COLO668 (cell line): Measurements from ENCODE around the gene DCC.
"Not testable (repeated sequence)": the region's sequence is repeated elsewhere in the genome, so short reads cannot be mapped to it uniquely, and the experiment has no call there.

ENCODE experiments used
- DNase-seq: peaks from one replicate; lab custom pipeline; 2025; ENCODE audit not compliant: unreplicated experiment; lab: John Stamatoyannopoulos, UW

The DCC gene

DNA sequence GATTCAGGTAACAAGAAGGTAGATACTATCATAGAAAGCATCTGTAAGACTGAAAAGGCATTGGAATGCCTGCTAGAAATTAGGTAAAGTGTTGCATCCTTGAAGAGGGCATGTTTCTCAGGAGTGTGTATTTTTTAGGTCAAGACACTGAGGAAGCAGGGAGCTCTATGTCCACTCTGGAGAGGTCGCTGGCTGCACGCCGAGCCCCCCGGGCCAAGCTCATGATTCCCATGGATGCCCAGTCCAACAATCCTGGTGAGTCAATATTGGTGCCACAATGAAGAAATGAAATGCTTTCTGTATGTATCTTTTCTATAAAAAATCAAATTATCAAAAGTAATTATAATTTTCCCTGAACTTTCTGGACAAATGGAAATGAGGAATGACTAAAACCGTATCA lies 1127.8 kb downstream of the DCC start:
- no peak for DNase-seq

DNA sequence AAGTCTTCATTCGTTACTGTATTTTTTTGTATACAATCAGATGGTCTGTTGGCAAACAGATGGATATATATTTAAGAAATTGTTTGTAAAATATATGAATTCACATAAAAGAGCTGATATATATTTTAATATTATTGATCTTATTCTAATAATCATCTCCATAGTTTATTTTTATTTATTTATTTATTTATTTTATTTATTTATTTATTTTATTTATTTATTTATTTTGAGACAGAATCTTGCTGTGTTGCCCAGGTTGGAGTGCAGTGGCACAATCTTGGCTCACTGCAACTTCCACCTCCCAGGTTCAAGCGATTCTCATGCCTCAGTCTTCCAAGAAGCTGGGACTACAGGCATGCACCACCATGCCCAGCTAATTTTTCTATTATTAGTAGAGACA lies 1128.2 kb downstream of the DCC start:
- not testable (repeated sequence) for DNase-seq

DNA sequence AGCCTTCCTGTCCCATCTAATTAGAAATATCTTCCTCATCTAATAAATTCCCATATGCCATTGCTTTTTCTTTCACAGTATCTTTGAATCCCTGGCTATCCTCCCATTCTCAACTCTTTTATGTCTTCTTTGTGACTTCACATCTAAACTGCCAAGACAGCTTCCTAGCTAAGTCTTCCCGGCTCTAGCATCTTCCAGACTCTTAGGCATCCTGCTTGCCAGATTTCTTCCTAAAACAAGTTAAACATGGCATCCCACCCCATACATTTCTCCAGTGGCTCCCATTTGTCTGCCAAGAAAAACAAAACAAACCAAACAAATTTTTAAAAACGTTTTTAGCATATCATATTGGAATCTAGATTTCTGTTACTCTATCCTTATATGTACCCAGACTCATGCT lies 1132.5 kb downstream of the DCC start:
- DNase-seq, result no peak

DNA sequence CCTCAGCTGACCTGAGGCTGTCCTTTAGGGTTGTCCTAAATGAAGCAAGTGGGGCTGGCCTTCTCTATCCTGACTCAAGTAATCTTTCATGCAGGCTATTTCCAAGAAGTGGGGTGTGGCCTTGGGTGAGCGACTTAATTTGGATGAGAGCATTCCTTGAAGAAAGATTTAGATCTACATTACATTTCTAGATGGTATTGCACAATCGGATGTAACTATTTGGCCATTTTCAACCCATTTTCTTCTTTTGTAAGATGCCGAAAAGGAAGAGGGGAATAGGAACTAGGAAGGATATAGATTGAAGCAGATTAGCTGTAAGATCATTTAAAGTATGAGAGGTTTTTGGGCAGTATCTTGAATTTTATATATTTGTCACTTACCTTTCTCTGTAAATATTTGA lies 1138.2 kb downstream of the DCC start:
- no peak for DNase-seq

DNA sequence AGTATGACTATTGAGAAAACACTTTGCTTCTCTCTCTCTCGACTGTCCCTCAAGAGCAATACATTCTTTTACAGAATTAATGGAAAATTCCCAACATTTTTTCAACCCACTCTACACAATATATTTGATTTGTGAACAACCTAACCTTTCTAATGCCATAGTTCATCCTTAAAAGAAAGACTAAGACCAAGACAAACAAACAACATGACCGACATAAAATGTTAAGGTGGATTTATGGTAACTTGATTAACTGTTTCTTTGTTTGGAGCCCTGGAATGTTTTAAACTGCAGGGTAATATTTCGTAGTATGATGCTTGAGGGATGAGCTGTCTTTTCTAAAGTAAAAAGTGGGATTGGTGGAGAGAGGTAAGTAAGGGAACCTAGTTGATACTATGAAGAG lies 1146.3 kb downstream of the DCC start:
- no peak for DNase-seq

DNA sequence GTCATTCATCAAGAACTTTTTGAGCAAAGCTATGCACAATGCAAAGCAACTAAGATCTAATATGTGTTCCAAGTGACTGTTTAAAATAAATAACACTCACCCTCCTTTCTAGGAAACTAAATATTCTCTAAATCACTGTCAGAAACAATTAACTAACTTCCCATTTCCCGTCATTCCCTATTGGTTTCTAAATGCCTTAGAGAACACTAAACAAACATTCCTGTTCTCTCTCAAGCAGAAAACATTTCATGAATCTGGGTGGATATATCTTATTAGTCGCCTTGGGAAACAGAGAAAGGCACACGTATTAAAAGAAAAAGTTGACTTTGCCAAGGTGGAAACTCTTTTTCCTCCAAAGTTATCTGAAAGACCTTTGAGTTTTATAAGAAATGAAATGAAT lies 1149.3 kb downstream of the DCC start:
- no peak for DNase-seq

DNA sequence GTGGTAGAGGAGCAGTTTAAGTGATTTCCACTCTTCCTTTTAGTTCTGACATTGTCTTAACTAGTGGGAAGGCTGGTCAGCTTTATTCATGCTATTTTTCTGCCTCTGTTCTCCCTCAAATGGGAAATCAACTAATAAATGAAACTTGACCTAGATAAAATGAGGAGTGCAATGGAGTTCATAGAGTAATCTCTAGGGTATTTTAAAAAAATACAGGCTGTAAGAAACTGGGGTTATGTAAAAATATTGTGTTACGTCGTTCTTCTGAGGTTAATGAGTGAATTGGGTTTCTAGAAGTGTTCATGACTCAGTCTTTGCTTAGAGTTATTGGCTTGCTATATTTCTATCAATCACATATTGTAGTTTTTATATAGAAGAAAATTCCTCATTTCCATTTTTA lies 1150.0 kb downstream of the DCC start:
- DNase-seq, result no peak

DNA sequence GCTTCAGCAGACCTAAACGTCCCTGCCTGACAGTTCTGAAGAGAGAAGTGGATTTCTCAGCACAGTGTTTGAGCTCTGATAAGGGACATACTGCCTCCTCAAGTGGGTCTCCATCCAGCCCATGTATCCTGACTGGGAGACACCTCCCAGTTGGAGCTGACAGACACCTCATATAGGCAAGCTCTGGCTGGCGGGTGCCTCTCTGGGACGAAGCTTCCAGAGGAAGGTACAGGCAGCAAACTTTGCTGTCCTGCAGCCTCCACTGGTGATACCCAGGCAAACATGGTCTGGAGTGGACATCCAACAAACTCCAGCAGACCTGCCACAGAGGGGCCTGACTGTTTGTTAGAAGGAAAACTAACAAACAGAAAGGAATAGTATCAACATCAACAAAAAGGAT lies 1156.0 kb downstream of the DCC start:
- no peak for DNase-seq

DNA sequence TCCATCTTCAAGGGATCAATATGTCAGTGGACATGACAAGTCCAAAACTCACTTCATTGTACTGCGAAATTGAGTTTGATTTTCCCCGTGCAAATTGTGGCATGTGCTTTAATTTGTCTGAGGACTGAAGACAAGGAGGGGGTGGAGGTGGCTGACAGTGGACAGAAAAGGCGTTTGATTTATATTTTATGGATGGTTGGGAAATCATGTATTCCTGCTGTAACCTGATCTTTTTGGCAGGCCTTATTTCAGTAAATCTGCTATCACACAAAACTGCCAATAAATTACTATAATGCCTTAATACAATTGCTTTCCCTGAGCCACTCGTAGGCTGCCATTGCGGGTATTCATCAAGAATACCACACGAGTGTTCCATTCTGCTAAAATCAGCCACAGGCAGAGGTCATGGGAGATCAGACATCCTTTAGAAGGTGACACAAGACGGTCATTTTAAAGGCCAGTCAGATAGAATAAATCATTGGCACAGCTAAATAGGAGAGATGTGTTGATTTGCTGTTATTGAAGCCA lies 1164.0 kb downstream of the DCC start:
- DNase-seq, result no peak

DNA sequence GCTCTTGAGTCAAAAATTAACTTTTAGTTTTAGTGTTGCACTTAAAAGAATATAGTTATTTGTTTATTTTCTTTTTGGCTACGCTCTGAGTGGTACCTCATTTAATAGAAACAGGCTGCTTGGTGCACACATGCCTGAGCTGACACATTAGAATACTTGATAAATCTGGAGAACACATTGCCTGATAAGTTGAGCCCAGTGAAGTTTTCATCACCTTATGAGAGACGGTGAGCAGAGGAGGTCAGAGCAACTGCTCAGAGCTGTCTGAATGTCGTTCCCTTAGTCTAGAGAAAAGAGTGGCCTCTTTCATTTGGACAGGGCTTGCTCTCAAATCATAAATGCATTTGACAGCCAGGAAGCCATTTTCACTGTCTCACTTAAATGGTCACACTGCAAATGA lies 1168.5 kb downstream of the DCC start:
- DNase-seq, result no peak

DNA sequence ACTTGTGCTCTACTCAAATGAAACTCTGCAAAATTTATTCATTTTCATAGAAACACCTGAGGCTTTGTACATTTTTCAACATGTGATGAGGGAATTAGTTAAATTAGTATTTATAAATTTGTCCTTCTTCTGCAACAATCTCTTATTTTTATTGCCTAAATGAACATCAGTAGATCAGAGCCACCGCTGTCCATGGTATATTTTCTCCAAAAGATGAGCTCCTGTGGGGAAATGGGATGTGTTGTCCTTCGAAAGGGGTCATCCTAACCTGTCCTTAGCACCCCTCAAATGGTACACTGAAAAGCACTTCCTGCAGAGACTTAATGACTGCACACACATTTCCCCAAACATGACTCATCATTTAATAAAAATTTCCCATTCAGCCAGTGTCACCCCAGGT lies 1169.9 kb downstream of the DCC start:
- no peak for DNase-seq

DNA sequence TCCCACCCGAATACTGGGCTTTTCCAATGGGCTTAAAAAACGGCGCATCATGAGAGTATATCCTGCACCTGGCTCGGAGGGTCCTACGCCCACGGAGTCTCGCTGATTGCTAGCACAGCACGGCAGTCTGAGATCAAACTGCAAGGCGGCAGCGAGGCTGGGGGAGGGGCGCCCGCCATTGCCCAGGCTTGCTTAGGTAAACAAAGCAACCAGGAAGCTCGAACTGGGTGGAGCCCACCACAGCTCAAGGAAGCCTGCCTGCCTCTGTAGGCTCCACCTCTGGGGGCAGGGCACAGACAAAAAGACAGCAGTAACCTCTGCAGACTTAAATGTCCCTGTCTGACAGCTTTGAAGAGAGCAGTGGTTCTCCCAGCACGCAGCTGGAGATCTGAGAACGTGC lies 1171.7 kb downstream of the DCC start:
- not testable (repeated sequence) for DNase-seq

DNA sequence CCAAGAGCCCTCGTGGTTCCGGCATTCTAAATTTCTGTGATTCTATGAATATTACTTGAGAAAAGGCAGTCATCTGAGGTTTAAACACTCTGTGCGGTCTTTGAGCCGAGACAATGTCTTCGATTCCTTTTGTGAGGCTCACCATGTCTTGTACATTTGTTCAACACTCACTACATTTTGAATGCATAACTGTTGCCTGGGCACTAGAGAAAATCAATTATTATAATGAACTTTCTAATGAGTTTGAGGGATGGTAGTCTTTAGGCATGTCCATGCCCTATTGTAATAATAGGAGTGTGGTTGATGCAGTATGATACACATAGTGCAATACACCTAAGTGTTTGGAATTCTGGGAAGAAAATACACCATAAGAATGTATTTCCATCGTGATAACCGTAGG lies 1181.1 kb downstream of the DCC start:
- DNase-seq, result no peak

DNA sequence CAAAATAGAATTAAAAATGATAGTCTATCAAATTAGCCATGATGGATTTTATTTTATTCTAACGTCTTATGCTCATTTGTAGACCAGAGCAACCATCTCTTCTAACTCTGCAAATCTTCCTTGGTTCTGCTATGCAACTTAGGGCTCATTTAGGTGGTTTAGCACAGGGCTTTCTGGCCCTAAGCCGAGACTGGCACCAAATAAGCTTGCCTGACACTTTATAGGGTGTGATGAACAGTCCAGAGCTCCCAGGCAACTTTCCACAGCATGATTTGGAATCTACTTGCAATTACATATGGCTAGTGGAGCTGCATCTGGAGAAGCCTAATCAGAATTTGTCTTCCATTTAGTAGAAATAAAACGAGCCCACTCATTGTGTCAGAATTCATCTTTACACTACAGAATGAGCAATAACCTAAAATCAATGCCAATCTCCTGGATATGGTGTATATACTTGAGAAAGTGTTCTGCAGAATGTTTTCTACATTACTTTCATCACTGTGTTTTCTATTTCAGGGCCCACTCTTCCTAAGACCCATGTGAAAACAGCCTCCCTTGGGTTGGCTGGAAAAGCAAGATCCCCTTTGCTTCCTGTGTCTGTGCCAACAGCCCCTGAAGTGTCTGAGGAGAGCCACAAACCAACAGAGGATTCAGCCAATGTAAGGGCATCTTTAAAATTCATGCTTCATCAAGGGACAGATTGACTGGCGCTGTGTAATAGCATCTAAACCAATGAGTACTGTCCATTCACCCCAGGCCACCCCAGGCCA lies 1186.3 kb downstream of the DCC start:
- no peak for DNase-seq

DNA sequence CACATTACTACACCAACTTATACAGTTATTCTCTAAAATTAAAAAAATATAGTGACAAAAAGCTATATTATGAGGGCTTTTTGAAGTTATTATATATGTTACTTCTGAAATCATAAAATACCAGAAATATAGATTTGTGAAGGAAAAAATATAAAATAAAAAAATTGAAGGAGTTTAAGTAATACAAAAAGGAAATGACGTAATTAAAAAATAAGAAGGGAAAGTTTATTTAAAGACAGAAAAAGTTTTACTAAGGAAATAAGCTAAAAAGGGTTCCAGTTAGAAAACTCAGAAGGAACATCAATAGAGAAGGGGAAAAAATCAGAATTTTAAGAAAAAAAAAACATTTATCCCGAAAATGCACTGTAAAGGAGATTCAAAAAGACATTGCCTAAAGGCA lies 1187.4 kb downstream of the DCC start:
- DNase-seq, result no peak

DNA sequence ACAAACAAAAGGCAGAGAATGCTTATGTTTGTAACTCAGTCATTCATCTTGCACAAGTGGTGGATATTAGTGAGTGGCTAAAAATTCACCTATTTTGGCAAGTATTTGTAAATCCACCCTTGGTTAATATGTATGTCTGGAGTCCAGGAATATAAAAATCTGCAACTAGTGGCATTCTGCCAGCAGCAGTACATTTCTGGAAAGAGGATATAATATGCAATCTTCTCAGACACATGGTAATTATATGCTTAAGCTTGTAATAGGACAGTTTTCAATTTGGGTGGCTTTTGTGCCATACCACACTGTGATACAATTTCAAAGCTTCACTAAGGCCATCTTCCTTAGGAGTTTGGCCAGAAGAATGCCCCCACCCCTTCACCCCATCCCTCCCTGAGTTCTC lies 1191.2 kb downstream of the DCC start:
- DNase-seq, result no peak

DNA sequence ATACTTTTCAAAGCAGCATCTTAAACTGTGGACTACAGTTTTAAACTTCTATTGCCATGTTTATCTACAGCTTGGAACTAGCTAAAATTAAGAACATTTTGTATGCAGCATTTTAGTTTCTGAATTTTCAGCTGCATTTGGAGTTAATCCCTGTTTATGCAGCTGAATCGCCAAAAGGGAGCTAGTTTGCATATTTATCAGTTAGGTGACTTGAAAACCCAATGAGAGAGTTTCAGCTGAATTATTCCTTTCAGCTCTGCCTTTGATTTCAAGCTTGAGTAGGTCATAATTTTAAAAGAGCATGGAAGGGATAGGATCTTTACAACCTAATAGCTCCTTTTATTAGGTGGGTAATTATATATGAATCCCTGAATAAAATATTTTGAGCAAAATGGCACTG lies 1191.9 kb downstream of the DCC start:
- DNase-seq, result no peak

DNA sequence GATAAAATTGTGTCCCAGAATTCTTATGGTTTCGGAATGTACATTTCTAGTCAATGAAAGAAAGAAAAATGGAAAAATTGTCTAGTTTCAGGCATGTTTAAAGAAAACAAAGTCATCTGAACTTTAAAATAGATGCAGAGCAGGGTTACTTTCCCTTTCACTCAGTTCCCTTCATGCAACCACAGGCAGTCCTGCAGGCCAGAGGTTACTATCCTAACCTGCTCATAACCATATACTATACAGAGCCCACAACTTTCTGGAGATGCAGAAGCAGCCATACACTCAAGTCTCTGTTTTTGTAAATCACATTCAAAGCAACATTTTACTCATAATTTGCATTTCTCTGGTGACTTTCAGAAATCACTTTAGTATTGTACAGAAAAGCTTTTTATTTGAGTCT lies 1194.2 kb downstream of the DCC start:
- DNase-seq, result no peak

DNA sequence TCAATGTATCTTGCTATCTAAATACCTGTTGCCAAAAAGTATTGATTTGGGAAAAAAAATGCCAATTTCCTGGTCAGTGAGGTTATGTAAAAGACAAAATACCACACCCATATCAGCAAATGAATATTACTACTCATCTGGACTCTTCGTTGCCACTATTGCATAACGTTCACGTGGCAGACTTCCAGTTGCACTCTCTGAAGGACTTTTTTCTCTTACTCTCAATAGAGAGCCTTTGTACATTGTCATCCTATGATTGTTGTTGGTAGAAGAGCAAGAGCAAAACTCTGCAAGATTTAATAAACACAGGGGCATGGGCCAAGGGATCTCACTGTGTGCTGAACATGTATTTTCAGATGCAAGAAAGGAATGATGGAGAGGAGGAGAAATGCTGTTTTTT lies 1194.7 kb downstream of the DCC start:
- no peak for DNase-seq

DNA sequence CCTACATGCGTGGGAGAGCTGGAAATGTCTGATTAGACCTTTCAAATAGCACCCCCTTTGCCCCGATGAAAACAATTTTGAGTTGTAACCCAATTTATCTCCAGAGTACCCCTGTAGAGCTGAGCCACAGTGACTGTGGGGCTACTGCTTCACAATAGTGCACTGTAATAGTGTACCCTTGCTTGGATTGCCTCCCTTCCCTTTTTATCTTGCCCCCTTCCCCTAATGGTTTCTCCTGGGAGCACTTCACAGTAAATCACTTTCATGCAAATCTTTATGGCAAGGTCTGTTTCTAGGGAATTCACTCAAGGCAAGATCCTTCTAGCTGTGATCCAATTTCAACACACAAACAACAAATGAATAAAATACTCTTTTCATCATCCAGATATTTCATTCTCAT lies 1196.9 kb downstream of the DCC start:
- no peak for DNase-seq

DNA sequence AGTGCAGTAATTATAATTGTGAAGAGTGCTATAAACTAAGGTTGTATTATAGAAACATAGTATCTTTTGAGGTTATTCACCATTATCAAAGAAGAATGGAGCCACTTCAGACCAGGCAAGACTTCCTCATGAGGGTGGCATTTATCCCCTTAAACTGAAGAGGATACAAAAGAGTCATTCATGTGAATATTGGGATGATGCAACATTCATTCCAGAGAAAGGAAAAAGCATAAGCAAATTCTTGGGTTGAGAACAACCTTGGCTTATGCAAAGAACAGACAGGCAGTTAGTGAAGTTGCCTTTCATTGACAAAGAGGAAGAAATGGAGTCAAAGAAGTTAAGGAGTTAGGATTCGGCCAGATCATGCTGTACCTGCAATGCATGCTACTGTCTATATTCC lies 1201.9 kb downstream of the DCC start:
- DNase-seq, result no peak

DNA sequence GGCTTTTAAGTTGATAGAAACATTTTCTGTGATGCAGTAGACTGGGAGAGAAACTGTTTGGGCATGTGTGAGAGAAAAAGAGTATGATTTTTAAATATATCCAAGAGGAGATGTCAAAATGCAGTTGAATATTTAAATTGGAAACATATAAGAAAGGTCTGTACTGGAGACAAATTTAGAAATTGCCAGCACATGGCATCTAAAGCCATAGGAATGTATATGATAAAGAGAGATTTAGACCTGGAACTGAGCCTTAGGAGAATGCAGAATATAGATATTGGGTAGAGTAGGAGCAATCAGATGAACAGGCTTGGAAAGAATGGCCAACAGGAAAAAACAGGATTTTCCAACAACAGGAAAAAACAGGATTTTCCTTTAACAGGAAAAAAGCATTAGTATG lies 1203.7 kb downstream of the DCC start:
- DNase-seq, result no peak

DNA sequence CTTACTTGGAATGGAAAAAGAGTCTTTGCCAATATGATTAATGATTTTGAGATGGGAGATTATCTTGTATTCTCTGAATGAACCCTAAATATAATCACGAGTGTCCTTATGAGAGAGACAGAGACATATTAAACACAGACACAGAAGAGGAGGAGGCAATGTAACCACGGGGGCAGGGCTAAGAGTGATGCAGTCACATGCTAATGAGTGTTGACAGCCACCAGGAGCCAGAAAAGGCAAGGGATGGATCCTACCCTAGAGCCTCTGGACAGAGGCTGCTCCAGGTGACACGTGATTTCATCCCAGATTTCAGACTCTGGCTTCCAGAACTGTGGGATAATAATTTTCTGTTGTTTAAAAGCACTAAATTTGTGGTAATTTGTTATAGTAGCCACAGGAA lies 1204.9 kb downstream of the DCC start:
- no peak for DNase-seq
